Cardiac septum (tissue), 1 donor: ENCODE measurements around the gene OR10A2. TPM values are rescaled to one million over a fixed set of nuclear protein-coding genes. Genes with fewer than 3 reads are reported as not detected.
"Not testable (repeated sequence)": the region's sequence is repeated elsewhere in the genome, so short reads cannot be mapped to it uniquely, and the experiment has no call there.

ENCODE experiments used
- DNase-seq: peaks from one replicate; pipeline ENCODE4 v3.0.0-alpha.2; 2020; ENCODE audit warnings: low spot score
- intact Hi-C: fragments of 100-400 bp; cut with DNase I; formaldehyde crosslinking; loops from one replicate; pipeline ENCODE4 v1.14.0; 2022
- total RNA-seq: library from RNA; stranded (reverse); fragmentation: NEBNext Ultra II Directional; extraction: Animal tissue kit (Norgen Biotek cat#: 25700); gene quantifications from one replicate; pipeline ENCODE4 v1.2.1, GENCODE V29; 2021
- donor health status: DM: no; HTN: no; CAD: no.

OR10A2 gene
- total RNA-seq, 1 donor from 2014 or later: not detected

DNA sequence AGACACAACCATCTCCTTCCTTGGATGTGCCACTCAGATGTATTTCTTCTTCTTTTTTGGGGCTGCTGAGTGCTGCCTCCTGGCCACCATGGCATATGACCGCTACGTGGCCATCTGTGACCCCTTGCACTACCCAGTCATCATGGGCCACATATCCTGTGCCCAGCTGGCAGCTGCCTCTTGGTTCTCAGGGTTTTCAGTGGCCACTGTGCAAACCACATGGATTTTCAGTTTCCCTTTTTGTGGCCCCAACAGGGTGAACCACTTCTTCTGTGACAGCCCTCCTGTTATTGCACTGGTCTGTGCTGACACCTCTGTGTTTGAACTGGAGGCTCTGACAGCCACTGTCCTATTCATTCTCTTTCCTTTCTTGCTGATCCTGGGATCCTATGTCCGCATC lies 14.1 kb downstream of the OR10A2 start:
- no peak for DNase-seq
- intact Hi-C loops: no loop called here

GRCh38 chr11:6882751-6883150 lies 19.9 kb downstream of the OR10A2 start:
- intact Hi-C loops: no loop called here
- DNase-seq: no peak

GRCh38 chr11:6887711-6888110 lies 24.9 kb downstream of the OR10A2 start:
- intact Hi-C loops, DNase-seq: not testable (repeated sequence)

- no peak for DNase-seq
- intact Hi-C loops: no loop called here
Observed at GRCh38 chr11:6888830-6889229, 26.0 kb downstream of the OR10A2 start.

DNA sequence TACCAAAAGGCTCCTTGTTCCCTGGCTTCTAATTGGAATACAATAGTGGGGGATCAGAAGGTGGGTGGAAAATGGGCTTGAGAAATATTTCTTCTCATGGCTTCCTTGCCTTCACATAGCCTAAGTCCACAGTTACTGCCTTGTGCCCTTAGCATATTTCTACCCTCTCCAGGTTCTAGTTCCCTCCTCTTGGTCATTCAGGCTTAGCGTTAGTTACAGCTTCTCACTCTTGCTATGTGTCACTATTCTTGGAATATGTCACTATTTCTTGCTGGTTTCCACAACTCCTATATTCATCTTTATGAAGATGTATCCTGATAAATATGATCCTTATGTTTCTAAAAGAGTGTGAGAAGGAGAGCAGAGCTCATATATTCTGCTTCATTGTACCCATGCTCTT lies 27.0 kb downstream of the OR10A2 start:
- DNase-seq: no peak
- intact Hi-C loops: no loop called here

DNA sequence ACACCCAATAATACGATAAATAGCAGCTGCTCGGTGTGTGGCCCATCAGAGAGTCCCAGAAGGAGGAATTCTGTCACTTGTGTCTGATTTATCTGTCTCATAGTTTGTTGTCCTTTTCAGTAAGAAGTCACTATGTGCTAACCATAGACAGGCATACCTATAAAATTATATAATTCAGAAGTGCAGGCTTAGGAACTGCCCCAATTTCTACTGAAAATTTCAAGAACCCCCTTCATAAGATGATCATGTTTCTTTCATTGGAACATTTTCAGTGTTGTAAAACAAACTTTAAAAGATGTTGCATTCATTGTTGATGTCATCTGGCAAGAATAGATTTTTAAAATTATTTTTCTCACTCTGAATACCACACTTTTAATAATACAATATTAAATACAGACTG lies 29.5 kb downstream of the OR10A2 start, which contains the start of gene OR2D2:
Gene OR2D2 (minus strand): TSS at position 101 of the 400 bp plus-strand sequence. CDS start 0 bp downstream, at position 101.
- no peak for DNase-seq
- intact Hi-C loops: no loop called here

DNA sequence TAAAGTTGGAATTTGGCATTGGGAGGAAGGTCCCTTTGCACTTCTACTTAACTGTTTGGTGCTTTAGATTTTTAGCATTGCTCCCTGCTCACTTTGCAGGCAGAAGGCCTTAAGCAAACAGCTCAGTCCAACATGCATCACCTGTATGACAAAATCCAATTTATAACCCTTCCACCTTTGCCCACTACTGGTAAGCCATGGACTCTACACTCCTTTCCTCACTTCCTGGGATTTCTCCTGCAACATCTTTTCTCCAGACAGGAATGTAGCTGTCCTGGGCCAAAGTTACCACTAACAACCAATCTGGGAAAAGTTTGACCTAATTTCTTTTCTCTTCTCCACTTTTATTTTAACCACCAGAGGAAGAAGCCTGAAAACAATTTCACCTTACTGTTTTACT lies 31.2 kb downstream of the OR10A2 start:
- intact Hi-C loops: no loop called here
- DNase-seq: no peak

DNA sequence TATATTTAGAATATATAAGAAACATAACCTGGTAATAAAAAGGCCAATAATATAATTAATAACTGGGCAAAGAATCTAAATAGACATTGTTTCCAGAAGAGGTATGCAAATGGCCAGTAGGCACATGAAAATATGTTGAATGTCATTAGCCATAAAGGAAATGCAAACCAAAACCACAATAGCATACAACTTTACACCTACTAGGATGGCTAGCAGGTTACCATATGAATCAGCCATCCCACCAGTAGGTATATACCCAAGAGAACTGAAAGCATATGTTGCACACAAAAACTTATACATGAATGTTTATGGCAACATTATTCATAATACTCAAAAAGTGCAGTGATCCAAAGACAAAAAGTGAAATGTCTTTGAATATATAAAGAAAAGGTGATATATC lies 32.2 kb downstream of the OR10A2 start:
- intact Hi-C loops: no loop called here
- no peak for DNase-seq

GRCh38 chr11:6898911-6899310 lies 36.1 kb downstream of the OR10A2 start:
- intact Hi-C loops: no loop called here
- no peak for DNase-seq

DNA sequence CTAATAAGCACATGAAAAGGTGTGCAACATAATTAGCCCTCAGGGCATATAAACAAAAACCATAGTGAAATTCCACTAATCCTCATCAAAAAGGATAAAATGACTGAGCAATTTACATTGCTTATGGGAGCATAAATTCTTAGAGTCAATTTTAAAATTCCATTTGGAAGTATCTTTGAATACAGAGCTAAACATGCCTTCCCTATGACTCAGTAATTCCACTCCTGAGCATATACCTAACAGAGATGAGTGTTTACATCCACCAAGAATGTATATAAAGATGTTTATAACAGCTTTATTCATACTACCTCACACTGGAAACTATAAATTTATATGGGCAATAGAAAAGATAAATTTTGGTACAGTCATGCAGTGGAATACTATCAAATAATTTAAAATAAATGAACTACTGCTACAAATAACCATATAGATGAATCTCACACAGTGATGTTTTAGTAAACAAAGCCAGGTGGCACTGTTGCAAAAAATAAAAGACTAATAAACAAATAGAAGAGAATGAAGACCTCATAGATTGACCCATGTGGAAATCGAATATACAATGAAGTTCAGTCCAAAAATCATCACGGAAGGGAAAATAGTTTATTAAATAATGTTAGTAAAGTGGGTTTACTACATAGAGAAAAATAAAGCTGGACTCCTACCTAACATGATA lies 37.6 kb downstream of the OR10A2 start:
- DNase-seq: no peak
- intact Hi-C loops: no loop called here

DNA sequence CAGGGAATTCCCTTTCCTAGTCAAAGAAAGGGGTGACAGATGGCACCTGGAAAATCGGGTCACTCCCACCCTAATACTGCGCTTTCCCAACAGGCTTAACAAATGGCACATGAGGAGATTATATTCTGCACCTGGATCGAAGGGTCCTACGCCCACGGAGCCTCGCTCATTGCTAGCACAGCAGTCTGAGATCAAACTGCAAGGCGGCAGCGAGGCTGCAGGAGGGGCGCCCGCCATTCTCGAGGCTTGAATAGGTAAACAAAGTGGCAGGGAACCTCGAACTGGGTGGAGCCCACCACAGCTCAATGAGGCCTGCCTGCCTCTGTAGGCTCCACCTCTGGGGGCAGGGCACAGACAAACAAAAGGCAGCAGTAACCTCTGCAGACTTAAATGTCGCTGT lies 41.9 kb downstream of the OR10A2 start:
- DNase-seq, intact Hi-C loops: not testable (repeated sequence)

GRCh38 chr11:6911378-6911777 lies 48.5 kb downstream of the OR10A2 start:
- intact Hi-C loops: no loop called here
- DNase-seq: no peak

DNA sequence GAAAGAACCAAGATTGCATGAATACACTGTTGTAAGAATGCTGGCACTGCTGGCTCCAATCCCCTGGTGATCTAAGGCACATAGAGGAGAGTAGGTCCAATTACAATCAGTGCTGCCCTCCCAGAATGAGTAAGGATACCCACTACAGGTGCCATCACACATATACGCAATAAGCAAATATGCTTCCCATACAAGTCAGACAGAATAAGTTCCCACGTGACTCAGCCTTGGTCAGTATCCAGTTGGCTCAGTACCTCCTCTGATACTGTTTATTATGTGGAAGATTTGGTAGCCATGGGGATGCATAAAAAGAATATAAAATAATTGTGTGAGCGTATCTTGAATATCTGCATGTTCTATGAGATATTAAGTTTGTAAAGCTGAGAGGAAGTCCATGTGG lies 49.1 kb downstream of the OR10A2 start:
- intact Hi-C loops: no loop called here
- no peak for DNase-seq

DNA sequence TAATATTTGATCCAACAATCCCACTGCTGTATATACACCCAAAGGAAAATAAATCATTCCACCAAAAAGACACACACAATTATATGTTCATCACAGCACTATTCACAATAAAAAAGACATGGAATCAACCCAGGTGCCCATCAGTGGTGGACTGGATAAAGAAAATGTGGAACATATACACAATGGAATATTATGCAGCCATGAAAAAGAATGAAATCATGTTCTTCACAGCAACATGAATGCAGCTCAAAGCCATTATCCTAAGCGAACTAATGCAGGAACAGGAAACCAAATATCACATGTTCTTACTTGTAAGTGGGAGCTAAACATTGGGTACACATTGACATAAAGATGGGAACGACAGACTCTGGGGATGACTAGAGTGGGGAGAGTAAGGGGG lies 56.8 kb downstream of the OR10A2 start:
- no peak for DNase-seq
- intact Hi-C loops: no loop called here

DNA sequence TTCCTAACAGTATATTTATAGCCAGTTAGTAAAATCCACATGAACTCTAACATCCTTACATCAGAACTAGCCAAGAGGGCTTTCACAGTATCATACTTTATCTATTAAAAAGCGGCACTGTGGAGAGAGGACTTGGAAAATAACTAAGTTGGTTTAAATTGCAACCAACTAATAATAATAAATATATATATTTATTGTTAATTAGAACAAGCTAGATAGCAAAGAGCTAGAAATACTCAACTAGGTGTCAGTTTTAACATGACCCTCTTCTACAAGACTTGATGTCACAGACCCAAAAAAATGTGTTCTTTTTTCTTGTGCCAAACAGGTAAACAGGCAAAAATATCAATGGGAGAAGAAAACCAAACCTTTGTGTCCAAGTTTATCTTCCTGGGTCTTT lies 57.8 kb downstream of the OR10A2 start, which contains the start of gene OR2D3:
Gene OR2D3 (plus strand): TSS at position 301 of the 400 bp plus-strand sequence. CDS start 0 bp downstream, at position 301.
- DNase-seq: no peak
- intact Hi-C loops: no loop called here

Other genes with a start within 250 kb of the OR10A2 start
- gene TPP1, start 243.6 kb upstream of the OR10A2 start, total RNA-seq: 72.0 TPM
- gene DCHS1, start 207.2 kb upstream of the OR10A2 start, total RNA-seq: 9.2 TPM
- gene MRPL17, start 179.7 kb upstream of the OR10A2 start, total RNA-seq: 39.5 TPM
- gene OR2AG2, start 91.1 kb upstream of the OR10A2 start, total RNA-seq: not detected
- gene OR2AG1, start 80.0 kb upstream of the OR10A2 start, total RNA-seq: not detected
- not detected for gene OR6A2, start 63.4 kb upstream of the OR10A2 start, total RNA-seq
- not detected for gene OR10A5, start 17.4 kb upstream of the OR10A2 start, total RNA-seq
- not detected for gene OR10A4, start 13.6 kb downstream of the OR10A2 start, total RNA-seq
- not detected for gene OR2D2, start 29.4 kb downstream of the OR10A2 start, total RNA-seq
- not detected for gene OR2D3, start 57.9 kb downstream of the OR10A2 start, total RNA-seq
- gene ZNF215, start 63.4 kb downstream of the OR10A2 start, total RNA-seq: 0.24 TPM
- 0.67 TPM for gene ZNF214, start 157.3 kb downstream of the OR10A2 start, total RNA-seq
- not detected for gene NLRP14, start 157.4 kb downstream of the OR10A2 start, total RNA-seq
- not detected for gene RBMXL2, start 225.9 kb downstream of the OR10A2 start, total RNA-seq